Lower leg skin (tissue), 4 donors: ENCODE measurements around the gene MAGI2. TPM values are rescaled to one million over a fixed set of nuclear protein-coding genes. Genes with fewer than 3 reads are reported as not detected.

ENCODE experiments used
- DNase-seq, 2 donors: peaks; one replicate each; pipeline ENCODE4 v3.0.0-alpha.2; 2019; ENCODE audit warnings: low spot score in 2 of 2
- H3K4me3 ChIP-seq: fragments of 200-600 bp; sonication (generic); 2 replicates; pipeline ENCODE4 v1.5.1; 2017; ENCODE audit warnings: mild to moderate bottlenecking, low read depth; ENCODE audit not compliant: poor library complexity, severe bottlenecking
- CTCF ChIP-seq, 3 donors: fragments of 450-650 bp; IDR thresholded peaks; one replicate each; pipeline ENCODE4 v1.5.1; 2016; ENCODE audit warnings: antibody characterized with exemption in 3 of 3, mild to moderate bottlenecking in 3 of 3, moderate library complexity in 2 of 3
- POLR2A ChIP-seq, 2 donors: fragments of 450-650 bp; IDR thresholded peaks; one replicate each; pipeline ENCODE4 v1.6.1; 2016 to 2017; ENCODE audit warnings: antibody characterized with exemption in 2 of 2, mild to moderate bottlenecking in 1 of 2, moderate library complexity in 1 of 2
- WGBS, 2 donors: methylation state at CpG; one replicate each; pipeline ENCODE4 v1.1.5; 2018; 5-methylcytosine and 5-hydroxymethylcytosine counted together
- intact Hi-C: fragments of 100-400 bp; cut with DNase I; formaldehyde crosslinking; loops from one replicate; pipeline ENCODE4 v1.15.0; 2023; ENCODE audit warnings: low total_unique reads
- total RNA-seq, 4 donors: library from RNA; depleted of rRNA; stranded (reverse); fragments of >200 nt; gene quantifications; one replicate each; pipeline ENCODE4 v1.1.0, GENCODE V29; 2016

The MAGI2 gene
- total RNA-seq, 4 donors from 2014 or later = 1.6 to 3.0 (median 2.1) TPM

- H3K4me3 ChIP-seq = no peak overlapping the region
- no peak for TF ChIP-seq CTCF (IDR thresholded peaks at IDR 0.05)
- TF ChIP-seq POLR2A (IDR thresholded peaks at IDR 0.05) = no peak
- intact Hi-C loops = no loop called here
- no peak for DNase-seq
- 74 to 81% methylated on average over 2 of the region's 2 CpGs for WGBS, 2 donors
Measured at GRCh38 chr7:78567836-78568235, 885.6 kb downstream of the MAGI2 start.

DNA sequence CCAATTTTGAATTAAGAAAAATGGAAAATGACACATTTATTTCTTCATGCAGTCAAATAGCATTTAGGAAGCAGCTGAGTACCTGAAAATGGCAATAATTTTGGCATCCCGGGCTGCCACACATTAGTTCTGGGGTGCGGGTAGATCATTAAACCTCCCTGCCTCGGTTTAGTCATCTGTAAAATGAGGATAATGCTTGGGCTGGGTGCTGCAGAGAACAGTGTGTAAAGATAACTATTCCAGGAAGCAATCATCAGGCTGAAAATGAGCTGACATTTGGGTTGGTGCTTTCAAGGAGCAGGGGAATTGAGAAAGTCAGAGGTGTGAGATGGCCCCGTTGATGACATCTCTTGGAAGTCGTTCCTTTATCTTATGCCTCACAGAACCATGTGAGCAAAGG lies 887.7 kb downstream of the MAGI2 start:
- intact Hi-C loops = no loop called here
- 75 to 82% methylated on average over 5 of the region's 5 CpGs for WGBS, 2 donors
- TF ChIP-seq POLR2A (IDR thresholded peaks at IDR 0.05) = no peak
- no peak for TF ChIP-seq CTCF (IDR thresholded peaks at IDR 0.05)
- H3K4me3 ChIP-seq = no peak overlapping the region
- no peak for DNase-seq

GRCh38 chr7:78563191-78563590 lies 890.3 kb downstream of the MAGI2 start:
- no peak for TF ChIP-seq CTCF (IDR thresholded peaks at IDR 0.05)
- TF ChIP-seq POLR2A (IDR thresholded peaks at IDR 0.05) = no peak
- no peak overlapping the region for H3K4me3 ChIP-seq
- 71 to 79% methylated on average over 5 of the region's 5 CpGs for WGBS, 2 donors
- intact Hi-C loops = no loop called here
- no peak for DNase-seq

GRCh38 chr7:78562191-78562590 lies 891.3 kb downstream of the MAGI2 start:
- no peak for TF ChIP-seq CTCF (IDR thresholded peaks at IDR 0.05)
- TF ChIP-seq POLR2A (IDR thresholded peaks at IDR 0.05) = no peak
- H3K4me3 ChIP-seq = no peak overlapping the region
- intact Hi-C loops = no loop called here
- no peak for DNase-seq

- intact Hi-C loops = no loop called here
- 55 to 71% methylated on average over 3 of the region's 3 CpGs for WGBS, 2 donors
- DNase-seq = no peak
- H3K4me3 ChIP-seq = no peak overlapping the region
- no peak for TF ChIP-seq POLR2A (IDR thresholded peaks at IDR 0.05)
- TF ChIP-seq CTCF (IDR thresholded peaks at IDR 0.05) = no peak
Measured at GRCh38 chr7:78558566-78558965, 894.9 kb downstream of the MAGI2 start.

GRCh38 chr7:78543976-78544375 lies 909.5 kb downstream of the MAGI2 start:
- intact Hi-C loops = no loop called here
- TF ChIP-seq POLR2A (IDR thresholded peaks at IDR 0.05) (no peak), CTCF (IDR thresholded peaks at IDR 0.05) (no peak)
- H3K4me3 ChIP-seq = no peak overlapping the region
- 55 to 66% methylated on average over 1 of the region's 1 CpG for WGBS, 2 donors
- DNase-seq = no peak
